HEK293T (cell line): ENCODE results near the gene CDH4.
"Not testable (repeated sequence)": the region's sequence is repeated elsewhere in the genome, so short reads cannot be mapped to it uniquely, and the experiment has no call there.

Experiments used
- FOXM1 ChIP-seq: fragments of 450-650 bp; IDR thresholded peaks from 2 replicates; pipeline ENCODE4 v1.6.1; 2017; ENCODE audit warnings: mild to moderate bottlenecking, borderline replicate concordance
- SUZ12 ChIP-seq: fragments of 450-650 bp; IDR thresholded peaks from 2 replicates; pipeline ENCODE4 v1.6.1; 2016; ENCODE audit warnings: mild to moderate bottlenecking

GRCh38 chr20:61273024-61273423 lies 21.0 kb downstream of the CDH4 start:
- TF ChIP-seq SUZ12, FOXM1: not testable (repeated sequence)
